GM12878 (cell line): ENCODE measurements around the gene FAM171A1. TPM values are rescaled to one million over a fixed set of nuclear protein-coding genes. Genes with fewer than 3 reads are reported as not detected.

Experiments
- ATAC-seq: fragments of 200-7000 bp; cut with Tn5 transposase; 3 replicates; pipeline ENCODE4 v1.9.1; 2020; ENCODE audit warnings: mild to moderate bottlenecking, moderate library complexity
- BruUV-seq: library from RNA; stranded (reverse); fragments of 400-500 nt; replicated peaks from 2 replicates; lab custom pipeline; 2021; lab: Mats Ljungman, UMichigan
- CTCF ChIA-PET: fragments of 300-600 bp; sonication (Branson Sonifier 250); formaldehyde crosslinking; extraction: SDS; loops from one replicate; lab custom pipeline; 2021; ENCODE audit warnings: inconsistent platforms; lab: Yijun Ruan, JAX
- POLR2A ChIA-PET: fragments of 350-600 bp; formaldehyde crosslinking; extraction: SDS; loops from one replicate; lab custom pipeline; 2021; ENCODE audit warnings: inconsistent platforms; lab: Charles Lee
- RAD21 ChIA-PET: fragments of 300-600 bp; sonication (Branson Sonifier 250); formaldehyde crosslinking; loops from one replicate; lab custom pipeline; 2023; ENCODE audit warnings: antibody characterized with exemption; ENCODE audit not compliant: unreplicated experiment; lab: Charles Lee
- SMC1A ChIA-PET: fragments of 300-600 bp; sonication (Branson Sonifier 250); formaldehyde crosslinking; loops from one replicate; lab custom pipeline; 2023; ENCODE audit not compliant: unreplicated experiment, uncharacterized antibody; lab: Charles Lee
- DNase-seq: peaks from one replicate; pipeline ENCODE4 v3.0.0-alpha.2; 2011; ENCODE audit warnings: low read depth, low spot score
- FAIRE-seq: peaks from 3 replicates; lab custom pipeline; 2011; peaks lifted over from hg19 to GRCh38; lab: Jason Lieb, UNC
- H2AFZ ChIP-seq: 2 replicates; pipeline ENCODE4 v1.6.0; 2011; ENCODE audit warnings: low read depth, low read length, control low read depth; ENCODE audit not compliant: control insufficient read depth
- H3K27ac ChIP-seq: 2 replicates; pipeline ENCODE4 v1.5.1; 2011; ENCODE audit warnings: control low read depth; ENCODE audit not compliant: control insufficient read depth, insufficient read depth
- H3K27me3 ChIP-seq, 2 experiments: replicated peaks in 1 of 2; 2 replicates each; pipeline versions ENCODE4 v1.6.0 to v1.6.1; 2011; ENCODE audit warnings: low read length in 1 of 2; ENCODE audit not compliant: control insufficient read depth in 2 of 2, insufficient read depth in 2 of 2
- H3K36me3 ChIP-seq, 2 experiments: 2 replicates each; pipeline ENCODE4 v1.5.1; 2011; ENCODE audit warnings: low read length in 1 of 2; ENCODE audit not compliant: control insufficient read depth in 2 of 2, insufficient read depth in 2 of 2
- H3K4me1 ChIP-seq: 2 replicates; pipeline ENCODE4 v1.6.1; 2011; ENCODE audit warnings: mild to moderate bottlenecking, low read length, moderate library complexity, mixed read lengths; ENCODE audit not compliant: control insufficient read depth, insufficient read depth
- H3K4me2 ChIP-seq: 2 replicates; pipeline ENCODE4 v1.6.0; 2011; ENCODE audit warnings: control low read depth; ENCODE audit not compliant: control insufficient read depth, insufficient read depth
- H3K4me3 ChIP-seq: fragments of 200-600 bp; sonication (generic); 2 replicates; pipeline ENCODE4 v1.5.1; 2016
- H3K79me2 ChIP-seq: 2 replicates; pipeline ENCODE4 v1.6.0; 2011; ENCODE audit warnings: low read length; ENCODE audit not compliant: control insufficient read depth, insufficient read depth
- H3K9ac ChIP-seq: 2 replicates; pipeline ENCODE4 v1.8.0; 2011; ENCODE audit warnings: low read length, control low read depth, mixed read lengths; ENCODE audit not compliant: control insufficient read depth, insufficient read depth
- H3K9me3 ChIP-seq: replicated peaks from 3 replicates; pipeline ENCODE4 v1.5.1; 2011; ENCODE audit warnings: mild to moderate bottlenecking, low read length; ENCODE audit not compliant: control insufficient read depth, insufficient read depth
- H4K20me1 ChIP-seq: 2 replicates; pipeline ENCODE4 v1.6.0; 2011; ENCODE audit not compliant: control insufficient read depth, insufficient read depth
- BRCA1 ChIP-seq: IDR thresholded peaks from 2 replicates; pipeline ENCODE4 v1.6.1; 2011; ENCODE audit warnings: low read depth, low read length, improper control_type of control experiment
- CHD2 ChIP-seq: IDR thresholded peaks from 2 replicates; pipeline ENCODE4 v1.6.1; 2011; ENCODE audit warnings: low read depth, low read length, improper control_type of control experiment, borderline replicate concordance
- CTCF ChIP-seq, 3 experiments: IDR thresholded peaks in 2 of 3; conservative IDR thresholded peaks in 1 of 3; 2 replicates each; pipeline ENCODE4 v1.5.1; 2011; ENCODE audit warnings: low read depth in 3 of 3, low read length in 3 of 3, mild to moderate bottlenecking in 3 of 3, control low read depth in 2 of 3, moderate library complexity in 2 of 3, inconsistent platforms in 1 of 3, mixed read lengths in 1 of 3; ENCODE audit not compliant: control insufficient read depth in 2 of 3, insufficient read depth in 1 of 3; ENCODE audit errors: extremely low read depth in 1 of 3
- HDAC6 ChIP-seq: fragments of 200-600 bp; sonication (generic); IDR thresholded peaks from one replicate; pipeline ENCODE4 v1.8.0; 2017; ENCODE audit warnings: antibody characterized with exemption; ENCODE audit not compliant: unreplicated experiment
- HDGF ChIP-seq: fragments of 450-650 bp; IDR thresholded peaks from 2 replicates; pipeline ENCODE4 v1.6.1; 2016; ENCODE audit warnings: antibody characterized with exemption
- JUNB ChIP-seq: IDR thresholded peaks from 2 replicates; pipeline ENCODE4 v1.6.1; 2016; ENCODE audit warnings: antibody characterized with exemption, mild to moderate bottlenecking
- JUND ChIP-seq: IDR thresholded peaks from 2 replicates; pipeline ENCODE4 v1.6.1; 2012; ENCODE audit warnings: low read depth, mild to moderate bottlenecking, low read length, improper control_type of control experiment, moderate library complexity
- POU2F2 ChIP-seq: IDR thresholded peaks from 3 replicates; pipeline ENCODE4 v1.6.1; 2011; ENCODE audit warnings: low read depth, mild to moderate bottlenecking, low read length, borderline replicate concordance
- RBBP5 ChIP-seq: fragments of 200-600 bp; sonication (generic); conservative IDR thresholded peaks from 2 replicates; pipeline ENCODE4 v1.6.1; 2016
- TAF1 ChIP-seq: IDR thresholded peaks from 2 replicates; pipeline ENCODE4 v1.6.1; 2011; ENCODE audit warnings: mild to moderate bottlenecking, low read depth, low read length, borderline replicate concordance
- ZNF24 ChIP-seq: fragments of 450-650 bp; IDR thresholded peaks from 2 replicates; pipeline ENCODE4 v1.6.1; 2017; ENCODE audit warnings: antibody characterized with exemption, mild to moderate bottlenecking
- ZNF384 ChIP-seq: IDR thresholded peaks from 2 replicates; pipeline ENCODE4 v1.6.1; 2012; ENCODE audit warnings: low read depth, mild to moderate bottlenecking, low read length, improper control_type of control experiment, borderline replicate concordance
- ZZZ3 ChIP-seq: IDR thresholded peaks from 2 replicates; pipeline ENCODE4 v1.6.1; 2011; ENCODE audit warnings: low read depth; ENCODE audit not compliant: control insufficient read depth, insufficient read length
- WGBS: methylation state at CpG from one replicate; pipeline ENCODE4 v1.1.6; 2016; ENCODE audit warnings: low lambda C conversion rate; ENCODE audit not compliant: insufficient replicate concordance, insufficient coverage; ENCODE audit errors: missing lambda C conversion rate; 5-methylcytosine and 5-hydroxymethylcytosine counted together
- in situ Hi-C: fragments of 300-500 bp; cut with MboI; formaldehyde crosslinking; loops from 9 replicates; pipeline ENCODE4 v1.14.3; 2018; ENCODE audit warnings: mixed read lengths
- intact Hi-C: fragments of 100-400 bp; cut with micrococcal nuclease; formaldehyde crosslinking; loops from one replicate; pipeline ENCODE4 v1.14.2; 2022; ENCODE audit not compliant: unreplicated experiment
- polyA plus RNA-seq, 11 experiments: library from polyadenylated mRNA; depleted of rRNA in 4 of 11; unstranded in 6 of 11; stranded (reverse) in 5 of 11; fragments of >200 nt; fragmentation: Nextera tagmentation in 4 of 11; fragmentation: Illumina TruSeq in 1 of 11; extraction: Ambion mirVana in 4 of 11; extraction: Trizol in 1 of 11; gene quantifications; 1 replicate in 1 of 11; 2 replicates in 10 of 11; pipeline versions ENCODE4 v1.2.1 to v1.2.3, GENCODE V29; 2011 to 2016; ENCODE audit warnings: inconsistent platforms in 2 of 11, missing spikeins in 2 of 11, low read depth in 1 of 11
- total RNA-seq, 4 experiments: library from RNA; depleted of rRNA in 3 of 4; stranded (reverse); fragments of >200 nt in 3 of 4; fragmentation: Illumina TruSeq in 1 of 4; extraction: Trizol in 1 of 4; gene quantifications; 2 replicates each; pipeline versions ENCODE4 v1.2.1 to v1.2.3, GENCODE V29; 2013 to 2021
- TF ChIP-seq, protein P1 (sequence below): fragments of 450-650 bp; IDR thresholded peaks from 2 replicates; pipeline ENCODE4 v1.6.1; 2017; ENCODE audit warnings: antibody characterized with exemption, mild to moderate bottlenecking, moderate library complexity
- TF ChIP-seq, protein P2 (sequence below): fragments of 150-350 bp; IDR thresholded peaks from 2 replicates; pipeline ENCODE4 v1.6.1; 2016; ENCODE audit warnings: low read depth, low read length

Gene FAM171A1
- total and polyA plus RNA-seq, 10 of the 15 experiments (the other 5 are each of a cell fraction or from before 2014, with no cell fraction given), result 0.05 to 0.28 (median 0.10) TPM; not detected in 1

GRCh38 chr10:15237351-15237750 is 133.7 kb downstream of the FAM171A1 start:
- Histone ChIP-seq H4K20me1 (no peaks in the 10 kb centered on the region), H3K27me3 (no peaks in the 10 kb centered on the region; a peak in 1 of 4 replicates), H3K9me3 (no peaks in the 10 kb centered on the region; the same call in 2 of the 3 replicates), H3K36me3 (no peaks in the 10 kb centered on the region), H3K4me3 (no peak overlapping the region), H2AFZ (no peak overlapping the region), H3K27ac (no peak overlapping the region), H3K4me1 (no peaks in the 10 kb centered on the region), H3K79me2 (no peaks in the 10 kb centered on the region), H3K4me2 (no peak overlapping the region), H3K9ac (no peak overlapping the region)
- no TSS peak for BruUV-seq
- in situ Hi-C loops (no loop called here), intact Hi-C loops (no loop called here)
- DNase-seq, result no peak
- ChIA-PET POLR2A (no interaction called here), RAD21 (no interaction called here), CTCF (no interaction called here), SMC1A (no interaction called here)
- ATAC-seq, result no peak
- WGBS, result 44% methylated on average over 5 of the region's 5 CpGs
- no peak for FAIRE-seq
- TF ChIP-seq, protein P1, sequence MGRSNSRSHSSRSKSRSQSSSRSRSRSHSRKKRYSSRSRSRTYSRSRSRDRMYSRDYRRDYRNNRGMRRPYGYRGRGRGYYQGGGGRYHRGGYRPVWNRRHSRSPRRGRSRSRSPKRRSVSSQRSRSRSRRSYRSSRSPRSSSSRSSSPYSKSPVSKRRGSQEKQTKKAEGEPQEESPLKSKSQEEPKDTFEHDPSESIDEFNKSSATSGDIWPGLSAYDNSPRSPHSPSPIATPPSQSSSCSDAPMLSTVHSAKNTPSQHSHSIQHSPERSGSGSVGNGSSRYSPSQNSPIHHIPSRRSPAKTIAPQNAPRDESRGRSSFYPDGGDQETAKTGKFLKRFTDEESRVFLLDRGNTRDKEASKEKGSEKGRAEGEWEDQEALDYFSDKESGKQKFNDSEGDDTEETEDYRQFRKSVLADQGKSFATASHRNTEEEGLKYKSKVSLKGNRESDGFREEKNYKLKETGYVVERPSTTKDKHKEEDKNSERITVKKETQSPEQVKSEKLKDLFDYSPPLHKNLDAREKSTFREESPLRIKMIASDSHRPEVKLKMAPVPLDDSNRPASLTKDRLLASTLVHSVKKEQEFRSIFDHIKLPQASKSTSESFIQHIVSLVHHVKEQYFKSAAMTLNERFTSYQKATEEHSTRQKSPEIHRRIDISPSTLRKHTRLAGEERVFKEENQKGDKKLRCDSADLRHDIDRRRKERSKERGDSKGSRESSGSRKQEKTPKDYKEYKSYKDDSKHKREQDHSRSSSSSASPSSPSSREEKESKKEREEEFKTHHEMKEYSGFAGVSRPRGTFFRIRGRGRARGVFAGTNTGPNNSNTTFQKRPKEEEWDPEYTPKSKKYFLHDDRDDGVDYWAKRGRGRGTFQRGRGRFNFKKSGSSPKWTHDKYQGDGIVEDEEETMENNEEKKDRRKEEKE, result no peak
- TF ChIP-seq POU2F2, result no peak
- TF ChIP-seq CHD2, result no peak
- no peak for TF ChIP-seq HDGF
- no peak for TF ChIP-seq ZNF24
- no peak for TF ChIP-seq HDAC6
- TF ChIP-seq JUNB, result no peak
- TF ChIP-seq ZZZ3, result no peak
- no peak for TF ChIP-seq BRCA1
- TF ChIP-seq TAF1, result no peak
- TF ChIP-seq ZNF384, result no peak
- TF ChIP-seq CTCF (IDR thresholded peaks at IDR 0.05 in 2 of 3, conservative IDR thresholded peaks at IDR 0.05 in 1 of 3; ENCODE audit: control insufficient read depth in 2 of 3, extremely low read depth in 1 of 3, insufficient read depth in 1 of 3, low read depth in 3 of 3, low read length in 3 of 3), result no peak
- TF ChIP-seq, protein P2, sequence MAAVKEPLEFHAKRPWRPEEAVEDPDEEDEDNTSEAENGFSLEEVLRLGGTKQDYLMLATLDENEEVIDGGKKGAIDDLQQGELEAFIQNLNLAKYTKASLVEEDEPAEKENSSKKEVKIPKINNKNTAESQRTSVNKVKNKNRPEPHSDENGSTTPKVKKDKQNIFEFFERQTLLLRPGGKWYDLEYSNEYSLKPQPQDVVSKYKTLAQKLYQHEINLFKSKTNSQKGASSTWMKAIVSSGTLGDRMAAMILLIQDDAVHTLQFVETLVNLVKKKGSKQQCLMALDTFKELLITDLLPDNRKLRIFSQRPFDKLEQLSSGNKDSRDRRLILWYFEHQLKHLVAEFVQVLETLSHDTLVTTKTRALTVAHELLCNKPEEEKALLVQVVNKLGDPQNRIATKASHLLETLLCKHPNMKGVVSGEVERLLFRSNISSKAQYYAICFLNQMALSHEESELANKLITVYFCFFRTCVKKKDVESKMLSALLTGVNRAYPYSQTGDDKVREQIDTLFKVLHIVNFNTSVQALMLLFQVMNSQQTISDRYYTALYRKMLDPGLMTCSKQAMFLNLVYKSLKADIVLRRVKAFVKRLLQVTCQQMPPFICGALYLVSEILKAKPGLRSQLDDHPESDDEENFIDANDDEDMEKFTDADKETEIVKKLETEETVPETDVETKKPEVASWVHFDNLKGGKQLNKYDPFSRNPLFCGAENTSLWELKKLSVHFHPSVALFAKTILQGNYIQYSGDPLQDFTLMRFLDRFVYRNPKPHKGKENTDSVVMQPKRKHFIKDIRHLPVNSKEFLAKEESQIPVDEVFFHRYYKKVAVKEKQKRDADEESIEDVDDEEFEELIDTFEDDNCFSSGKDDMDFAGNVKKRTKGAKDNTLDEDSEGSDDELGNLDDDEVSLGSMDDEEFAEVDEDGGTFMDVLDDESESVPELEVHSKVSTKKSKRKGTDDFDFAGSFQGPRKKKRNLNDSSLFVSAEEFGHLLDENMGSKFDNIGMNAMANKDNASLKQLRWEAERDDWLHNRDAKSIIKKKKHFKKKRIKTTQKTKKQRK, result no peak
- TF ChIP-seq RBBP5, result no peak
- TF ChIP-seq JUND, result no peak
